ENCODE results near the gene LSM11.

Gene LSM11

DNA sequence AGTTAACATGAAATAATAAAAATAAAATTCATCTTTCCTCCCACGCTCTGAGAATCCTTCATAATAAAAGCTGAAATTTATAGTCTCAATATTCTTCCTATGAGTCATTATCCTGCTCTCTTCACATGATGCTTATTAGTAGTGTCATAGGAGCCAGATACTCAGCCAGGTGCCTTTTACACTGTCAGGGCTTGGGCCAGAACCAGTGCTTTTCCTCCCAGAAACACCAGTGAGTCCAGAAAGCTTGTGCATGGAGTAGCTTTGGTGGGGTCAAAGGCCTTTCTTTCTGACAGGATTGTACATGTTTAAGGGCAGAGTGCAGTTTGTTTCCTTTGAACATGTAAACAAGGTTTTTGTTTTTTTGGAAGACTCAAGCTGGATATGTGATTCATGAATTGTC is 6.8 kb downstream of the LSM11 start:
- no peak overlapping the region for H3K27ac ChIP-seq
- DNase-seq (ENCODE audit: low read depth, low spot score) = no peak
- peaks cover 15% of the 10 kb centered on the region; the same call in 1 of the 2 replicates for H3K36me3 ChIP-seq (ENCODE audit: insufficient read depth, low read length)
- TF ChIP-seq EZH2 (IDR thresholded peaks at IDR 0.05) (no peak), POLR2AphosphoS5 (IDR thresholded peaks at IDR 0.05; ENCODE audit: borderline replicate concordance, low read depth, low read length) (no peak), FOXP2 (optimal IDR thresholded peaks at IDR 0.05; ENCODE audit: control extremely low read depth, extremely low read length, insufficient read depth) (no peak)
- no peaks in the 10 kb centered on the region for H3K9me3 ChIP-seq (ENCODE audit: low read depth, low read length)
- H3K4me3 ChIP-seq = no peak overlapping the region
- H3K9ac ChIP-seq (ENCODE audit: insufficient read length) = no peak overlapping the region

DNA sequence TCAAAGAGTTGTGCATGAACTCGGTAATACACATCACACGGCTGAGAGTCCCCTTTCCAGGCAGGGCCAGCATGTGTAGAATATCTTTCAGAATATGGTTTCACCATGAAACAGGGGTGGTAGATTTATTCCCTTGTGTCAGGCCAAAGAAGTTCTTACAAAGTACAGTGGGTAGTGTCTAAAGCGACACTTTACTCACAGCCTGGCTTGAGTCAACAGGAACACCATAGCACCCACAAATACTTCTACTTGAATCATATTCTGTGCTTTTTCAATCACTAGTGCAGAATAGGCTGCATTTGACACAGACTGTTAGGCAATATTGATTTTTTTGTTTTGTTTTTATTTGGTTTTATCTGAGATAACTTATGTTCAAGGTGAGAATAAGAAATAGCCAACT is 12.6 kb downstream of the LSM11 start:
- TF ChIP-seq POLR2AphosphoS5 (IDR thresholded peaks at IDR 0.05; ENCODE audit: borderline replicate concordance, low read depth, low read length) = no peak
- no peak for TF ChIP-seq FOXP2 (optimal IDR thresholded peaks at IDR 0.05; ENCODE audit: control extremely low read depth, extremely low read length, insufficient read depth)
- TF ChIP-seq EZH2 (IDR thresholded peaks at IDR 0.05) = no peak
- Histone ChIP-seq H3K36me3 (ENCODE audit: insufficient read depth, low read length) (peaks cover 24% of the 10 kb centered on the region; the same call in 1 of the 2 replicates), H3K9me3 (ENCODE audit: low read depth, low read length) (no peaks in the 10 kb centered on the region), H3K4me3 (no peak overlapping the region), H3K9ac (ENCODE audit: insufficient read length) (no peak overlapping the region), H3K27ac (no peak overlapping the region)
- DNase-seq (ENCODE audit: low read depth, low spot score) = no peak

- Histone ChIP-seq H3K9ac (ENCODE audit: insufficient read length) (no peak overlapping the region), H3K4me3 (no peak overlapping the region), H3K36me3 (ENCODE audit: insufficient read depth, low read length) (peaks cover 21% of the 10 kb centered on the region; the same call in 1 of the 2 replicates), H3K9me3 (ENCODE audit: low read depth, low read length) (no peaks in the 10 kb centered on the region), H3K27ac (no peak overlapping the region)
- DNase-seq (ENCODE audit: low read depth, low spot score) = no peak
- TF ChIP-seq EZH2 (IDR thresholded peaks at IDR 0.05) = no peak
- TF ChIP-seq FOXP2 (optimal IDR thresholded peaks at IDR 0.05; ENCODE audit: control extremely low read depth, extremely low read length, insufficient read depth) = no peak
- no peak for TF ChIP-seq POLR2AphosphoS5 (IDR thresholded peaks at IDR 0.05; ENCODE audit: borderline replicate concordance, low read depth, low read length)
These were observed 15.2 kb downstream of the LSM11 start for GRCh38 chr5:157758706-157759105.

DNA sequence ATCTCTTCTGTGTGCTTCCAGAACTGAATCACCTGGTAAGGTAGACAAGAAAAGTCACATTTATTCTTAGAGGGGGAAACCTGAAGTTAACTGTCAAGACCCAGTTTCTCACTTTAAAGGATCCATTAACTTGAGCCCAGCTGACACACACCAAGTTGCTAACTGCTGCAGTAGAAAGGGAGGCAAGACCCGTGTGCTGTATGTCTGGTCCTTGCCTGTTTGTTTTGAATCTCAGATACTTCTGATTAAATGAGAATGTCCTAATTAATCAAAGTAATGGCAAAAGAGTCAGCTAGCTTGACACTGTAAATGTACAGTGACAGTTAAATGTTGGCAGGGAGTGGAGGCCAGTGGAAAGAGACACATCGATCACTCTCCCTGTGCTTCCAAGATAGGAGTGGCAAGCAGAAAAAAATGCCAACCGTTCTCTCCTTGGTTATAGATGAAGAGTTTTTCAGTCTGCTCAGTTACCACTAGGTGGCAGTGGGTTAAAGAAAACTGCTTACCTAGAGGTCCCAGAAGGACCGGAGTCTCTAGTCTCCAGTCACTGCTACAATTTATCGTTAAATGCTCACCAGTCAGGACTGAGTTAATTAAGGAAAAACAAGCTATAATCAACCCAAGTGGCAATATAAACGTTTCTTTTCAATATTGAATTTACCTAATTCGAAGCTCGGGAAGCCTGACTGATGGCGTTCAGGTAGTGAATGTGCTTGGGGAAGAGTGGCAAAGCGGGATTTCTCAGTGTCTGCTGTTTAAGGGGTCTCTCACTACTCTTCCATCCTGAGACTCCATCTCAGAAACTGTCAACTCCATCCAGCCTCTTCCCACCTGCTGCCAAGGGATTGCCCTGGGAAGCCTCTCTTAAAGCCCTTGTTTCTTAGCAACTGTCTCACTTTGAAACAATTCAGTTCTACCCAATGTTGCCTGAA is 18.4 kb downstream of the LSM11 start:
- no peak overlapping the region for H3K9ac ChIP-seq (ENCODE audit: insufficient read length)
- H3K36me3 ChIP-seq (ENCODE audit: insufficient read depth, low read length) = no peaks in the 10 kb centered on the region
- TF ChIP-seq FOXP2 (optimal IDR thresholded peaks at IDR 0.05; ENCODE audit: control extremely low read depth, extremely low read length, insufficient read depth) (no peak), POLR2AphosphoS5 (IDR thresholded peaks at IDR 0.05; ENCODE audit: borderline replicate concordance, low read depth, low read length) (no peak), EZH2 (IDR thresholded peaks at IDR 0.05) (no peak)
- peak overlapping the region; percentile 30; the same call in 1 of the 2 replicates for H3K4me3 ChIP-seq
- H3K27ac ChIP-seq = peak overlapping the region; percentile 48; the same call in 1 of the 2 replicates
- peak; percentile 68 for DNase-seq (ENCODE audit: low read depth, low spot score)
- no peaks in the 10 kb centered on the region for H3K9me3 ChIP-seq (ENCODE audit: low read depth, low read length)

DNA sequence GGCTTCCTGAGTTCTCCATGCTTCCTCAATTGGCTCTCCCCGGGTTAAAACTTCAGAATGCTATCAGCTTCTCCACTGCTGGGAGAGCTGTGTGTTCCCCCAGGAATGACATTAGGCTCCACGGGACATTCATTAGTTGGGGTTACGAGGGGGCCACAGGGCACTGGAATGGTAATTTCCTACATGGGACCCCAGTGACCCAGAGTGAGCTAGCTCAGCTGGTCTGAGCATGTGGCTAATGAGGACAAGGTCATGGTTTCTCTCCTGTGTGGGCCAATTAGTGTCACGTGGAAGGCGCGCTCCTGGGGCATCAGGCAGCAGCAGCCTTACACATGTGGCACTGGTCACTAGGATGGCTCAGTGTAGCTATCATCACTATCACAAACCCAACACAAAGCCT is 21.0 kb downstream of the LSM11 start:
- Histone ChIP-seq H3K27ac (no peak overlapping the region), H3K4me3 (no peak overlapping the region), H3K9me3 (ENCODE audit: low read depth, low read length) (no peaks in the 10 kb centered on the region), H3K9ac (ENCODE audit: insufficient read length) (no peak overlapping the region), H3K36me3 (ENCODE audit: insufficient read depth, low read length) (no peaks in the 10 kb centered on the region)
- TF ChIP-seq POLR2AphosphoS5 (IDR thresholded peaks at IDR 0.05; ENCODE audit: borderline replicate concordance, low read depth, low read length) = no peak
- no peak for TF ChIP-seq EZH2 (IDR thresholded peaks at IDR 0.05)
- no peak for TF ChIP-seq FOXP2 (optimal IDR thresholded peaks at IDR 0.05; ENCODE audit: control extremely low read depth, extremely low read length, insufficient read depth)
- no peak for DNase-seq (ENCODE audit: low read depth, low spot score)

DNA sequence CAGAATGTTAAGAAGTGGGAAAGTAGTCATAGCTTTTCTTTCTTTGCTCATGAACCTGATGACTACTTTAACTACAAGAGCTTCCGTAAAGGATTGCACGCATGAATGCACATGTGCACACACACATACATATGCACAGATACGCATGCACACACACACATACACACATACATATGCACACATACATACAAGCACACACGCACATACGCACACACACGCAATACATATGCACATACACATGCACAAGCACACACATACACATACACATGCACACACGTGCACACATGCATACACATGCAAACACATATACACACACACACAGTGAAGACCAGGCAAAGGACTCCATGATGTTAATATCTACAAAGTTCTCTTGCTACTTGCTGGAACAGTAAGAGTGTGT is 22.9 kb downstream of the LSM11 start:
- DNase-seq (ENCODE audit: low read depth, low spot score) = no peak
- Histone ChIP-seq H3K4me3 (no peak overlapping the region), H3K9me3 (ENCODE audit: low read depth, low read length) (no peaks in the 10 kb centered on the region), H3K27ac (no peak overlapping the region), H3K9ac (ENCODE audit: insufficient read length) (no peak overlapping the region), H3K36me3 (ENCODE audit: insufficient read depth, low read length) (no peaks in the 10 kb centered on the region)
- TF ChIP-seq FOXP2 (optimal IDR thresholded peaks at IDR 0.05; ENCODE audit: control extremely low read depth, extremely low read length, insufficient read depth) (no peak), POLR2AphosphoS5 (IDR thresholded peaks at IDR 0.05; ENCODE audit: borderline replicate concordance, low read depth, low read length) (no peak), EZH2 (IDR thresholded peaks at IDR 0.05) (no peak)

GRCh38 chr5:157766902-157767301 is 23.4 kb downstream of the LSM11 start:
- H3K9me3 ChIP-seq (ENCODE audit: low read depth, low read length) = no peaks in the 10 kb centered on the region
- H3K27ac ChIP-seq = no peak overlapping the region
- no peak for DNase-seq (ENCODE audit: low read depth, low spot score)
- H3K4me3 ChIP-seq = no peak overlapping the region
- TF ChIP-seq POLR2AphosphoS5 (IDR thresholded peaks at IDR 0.05; ENCODE audit: borderline replicate concordance, low read depth, low read length) = no peak
- TF ChIP-seq FOXP2 (optimal IDR thresholded peaks at IDR 0.05; ENCODE audit: control extremely low read depth, extremely low read length, insufficient read depth) = no peak
- TF ChIP-seq EZH2 (IDR thresholded peaks at IDR 0.05) = no peak
- no peaks in the 10 kb centered on the region for H3K36me3 ChIP-seq (ENCODE audit: insufficient read depth, low read length)
- H3K9ac ChIP-seq (ENCODE audit: insufficient read length) = no peak overlapping the region

DNA sequence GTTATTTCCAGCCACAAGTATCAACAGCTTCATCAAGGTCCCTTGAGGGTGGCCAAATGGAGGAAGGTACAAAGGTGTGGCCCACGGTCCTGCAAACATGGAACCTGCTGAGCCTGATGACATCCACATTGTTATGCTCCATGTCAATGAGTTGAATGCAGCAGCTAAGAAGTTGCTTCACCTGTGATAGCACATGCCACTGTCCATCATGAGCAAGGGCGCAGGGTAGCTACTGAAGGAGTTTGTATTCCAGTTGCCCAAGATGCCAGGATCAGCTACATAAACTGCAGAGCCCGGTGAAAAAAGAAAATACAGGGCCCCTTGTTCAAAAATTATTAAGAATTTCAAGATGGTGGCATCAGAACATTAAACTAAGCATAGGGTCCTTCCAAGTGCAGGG is 24.2 kb downstream of the LSM11 start:
- Histone ChIP-seq H3K9ac (ENCODE audit: insufficient read length) (no peak overlapping the region), H3K27ac (no peak overlapping the region), H3K36me3 (ENCODE audit: insufficient read depth, low read length) (no peaks in the 10 kb centered on the region), H3K9me3 (ENCODE audit: low read depth, low read length) (no peaks in the 10 kb centered on the region), H3K4me3 (no peak overlapping the region)
- DNase-seq (ENCODE audit: low read depth, low spot score) = no peak
- TF ChIP-seq FOXP2 (optimal IDR thresholded peaks at IDR 0.05; ENCODE audit: control extremely low read depth, extremely low read length, insufficient read depth) (no peak), POLR2AphosphoS5 (IDR thresholded peaks at IDR 0.05; ENCODE audit: borderline replicate concordance, low read depth, low read length) (no peak), EZH2 (IDR thresholded peaks at IDR 0.05) (no peak)
